ENCODE measurements around the gene CECR2. TPM values are rescaled to one million over a fixed set of nuclear protein-coding genes. Genes with fewer than 3 reads are reported as not detected.
"Not testable (repeated sequence)": the region's sequence is repeated elsewhere in the genome, so short reads cannot be mapped to it uniquely, and the experiment has no call there.

Gene CECR2
- total RNA-seq, 2 experiments from 2014 or later = 0.17 TPM; not detected in 1

DNA sequence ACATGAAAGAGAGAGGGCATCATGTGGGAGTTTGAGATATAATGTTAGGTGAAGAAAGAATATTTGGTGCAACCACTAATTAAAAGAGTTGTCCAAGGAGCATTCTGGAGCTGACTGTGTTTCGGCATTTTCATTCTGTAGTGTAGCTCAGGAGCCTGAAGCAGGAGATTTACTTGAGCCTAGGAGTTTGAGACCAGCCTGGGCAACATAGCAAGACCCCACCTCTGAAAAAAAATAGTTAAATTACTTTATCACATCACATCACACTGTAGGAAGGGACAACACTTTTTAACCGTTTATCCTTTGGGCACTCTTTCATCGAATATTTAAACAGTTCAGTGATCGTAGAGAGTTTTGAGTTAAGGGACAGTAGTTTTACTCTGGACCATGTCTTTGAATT, 143.7 kb downstream of the CECR2 start:
- intact Hi-C loops (cut with micrococcal nuclease) = no loop called here

DNA sequence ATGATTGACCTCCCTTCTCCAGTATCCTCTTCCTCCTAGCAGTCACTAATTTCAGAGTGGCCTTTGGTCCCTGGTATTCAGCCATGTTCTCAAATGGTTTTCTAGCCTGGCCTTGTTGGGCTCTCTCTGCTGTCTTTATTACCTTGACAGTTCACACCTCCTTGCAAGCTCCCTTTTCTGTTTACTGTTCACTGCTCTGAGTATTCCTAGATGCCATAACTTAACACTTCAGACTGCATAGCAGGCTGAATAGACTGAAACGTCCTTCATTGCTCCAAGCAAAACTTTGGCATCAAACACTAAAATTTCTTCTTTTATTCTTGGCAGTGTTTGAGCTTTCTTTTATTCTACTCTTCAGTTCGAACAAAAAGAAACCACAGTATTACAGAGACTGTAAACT, 144.4 kb downstream of the CECR2 start:
- Mint-ChIP-seq H3K4me3 (no peak overlapping the region), H3K4me1 (ENCODE audit: low read depth) (no peaks in the 10 kb centered on the region)
- intact Hi-C loops (cut with micrococcal nuclease) = no loop called here

More for the DNA sequence above, 143.7 kb downstream of the CECR2 start:
- CTCF ChIA-PET = interaction anchor here (2.3 kb wide), 1 partner anchor 11 kb away, joined by 7 read pairs; no protein-coding TSS in a partner anchor
- Mint-ChIP-seq H3K4me1 (ENCODE audit: low read depth) (no peaks in the 10 kb centered on the region), H3K4me3 (no peak overlapping the region), H3K36me3 (ENCODE audit: low read depth) (no peaks in the 10 kb centered on the region), H3K27me3 (ENCODE audit: low read depth) (peaks cover 2% of the 10 kb centered on the region), H3K27ac (no peak overlapping the region), H3K9me3 (no peaks in the 10 kb centered on the region)
- DNase-seq = no peak

DNA sequence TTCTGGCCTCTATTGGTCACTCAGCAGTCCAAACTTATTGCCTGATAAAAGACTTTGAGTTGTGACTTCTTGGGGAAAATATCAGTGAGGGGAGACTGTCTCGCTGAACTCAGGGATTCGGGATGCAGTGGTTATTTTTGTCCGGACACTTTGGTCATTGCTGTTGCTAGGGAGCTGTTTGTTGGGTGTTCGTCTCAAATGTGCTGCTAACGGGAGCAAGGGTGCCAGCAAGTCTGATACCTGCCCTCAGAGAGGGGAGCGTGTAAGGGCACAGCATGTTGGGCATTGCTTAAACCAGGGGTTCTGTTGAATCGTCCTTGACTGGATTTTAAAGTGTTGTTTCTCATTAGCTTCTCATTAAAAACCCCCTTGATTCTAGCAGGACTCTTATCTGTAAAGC, 144.8 kb downstream of the CECR2 start:
- Mint-ChIP-seq H3K27ac (no peak overlapping the region), H3K4me1 (ENCODE audit: low read depth) (no peaks in the 10 kb centered on the region), H3K36me3 (ENCODE audit: low read depth) (no peaks in the 10 kb centered on the region), H3K4me3 (no peak overlapping the region), H3K9me3 (no peaks in the 10 kb centered on the region), H3K27me3 (ENCODE audit: low read depth) (peaks cover 2% of the 10 kb centered on the region)
- intact Hi-C loops (cut with micrococcal nuclease) = no loop called here
- no peak for DNase-seq
- CTCF ChIA-PET = interaction anchor here (2.3 kb wide), 1 partner anchor 12 kb away, joined by 7 read pairs; no protein-coding TSS in a partner anchor

More for the DNA sequence above, 144.4 kb downstream of the CECR2 start:
- CTCF ChIA-PET = interaction anchor here (2.3 kb wide), 1 partner anchor 12 kb away, joined by 7 read pairs; no protein-coding TSS in a partner anchor
- peaks cover 2% of the 10 kb centered on the region for H3K27me3 Mint-ChIP-seq (ENCODE audit: low read depth)
- DNase-seq = no peak
- H3K27ac Mint-ChIP-seq = no peak overlapping the region
- H3K36me3 Mint-ChIP-seq (ENCODE audit: low read depth) = no peaks in the 10 kb centered on the region
- no peaks in the 10 kb centered on the region for H3K9me3 Mint-ChIP-seq

DNA sequence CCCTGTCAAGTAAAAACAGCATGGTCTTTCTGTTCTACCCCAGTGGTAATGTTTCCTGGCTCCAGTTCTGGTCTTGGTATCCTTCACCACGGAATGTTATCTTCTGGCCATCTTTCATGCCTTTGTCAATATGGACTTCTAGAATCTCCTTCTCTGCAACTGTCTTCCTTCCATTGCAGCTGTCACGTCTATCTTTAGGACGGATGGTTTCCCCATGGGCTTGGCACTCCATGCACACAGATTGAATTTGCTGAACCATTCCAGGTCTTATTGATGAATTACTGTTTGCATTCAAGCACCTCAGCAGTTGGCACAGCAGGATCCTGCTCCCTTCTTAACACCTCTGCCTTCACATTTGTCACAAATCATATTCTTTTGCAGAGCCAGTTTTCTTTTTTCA, 149.1 kb downstream of the CECR2 start:
- Mint-ChIP-seq H3K27me3 (ENCODE audit: low read depth) (peaks cover 11% of the 10 kb centered on the region), H3K27ac (no peak overlapping the region), H3K9me3 (no peaks in the 10 kb centered on the region), H3K36me3 (ENCODE audit: low read depth) (no peaks in the 10 kb centered on the region), H3K4me3 (no peak overlapping the region), H3K4me1 (ENCODE audit: low read depth) (no peaks in the 10 kb centered on the region)
- no peak for DNase-seq
- intact Hi-C loops (cut with micrococcal nuclease) = no loop called here
- CTCF ChIA-PET = interaction anchor here (0.6 kb wide), 1 partner anchor 17 kb away, joined by 3 read pairs; no protein-coding TSS in a partner anchor

DNA sequence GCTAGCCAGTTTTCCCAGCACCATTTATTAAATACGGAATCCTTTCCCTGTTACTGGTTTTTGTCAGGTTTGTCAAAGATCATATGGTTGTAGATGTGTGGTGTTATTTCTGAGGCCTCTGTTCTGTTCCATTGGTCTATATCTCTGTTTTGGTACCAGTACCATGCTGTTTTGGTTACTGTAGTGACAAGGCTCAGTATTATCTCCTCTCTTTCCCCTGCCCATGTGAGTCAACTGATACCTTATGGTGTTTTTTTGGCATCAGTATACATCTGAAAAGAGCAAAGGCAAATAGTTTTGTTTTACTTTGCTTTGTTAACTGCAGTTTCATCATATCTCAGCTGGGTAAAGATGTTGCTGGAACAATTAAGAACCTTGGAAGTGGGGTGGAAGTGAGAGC, 152.7 kb downstream of the CECR2 start:
- intact Hi-C loops (cut with micrococcal nuclease); H3K36me3 Mint-ChIP-seq (ENCODE audit: low read depth); H3K4me1 Mint-ChIP-seq (ENCODE audit: low read depth); CTCF ChIA-PET; H3K9me3 Mint-ChIP-seq; DNase-seq; H3K4me3 Mint-ChIP-seq; H3K27ac Mint-ChIP-seq: not testable (repeated sequence)
- H3K27me3 Mint-ChIP-seq (ENCODE audit: low read depth) = peaks cover 17% of the 10 kb centered on the region

DNA sequence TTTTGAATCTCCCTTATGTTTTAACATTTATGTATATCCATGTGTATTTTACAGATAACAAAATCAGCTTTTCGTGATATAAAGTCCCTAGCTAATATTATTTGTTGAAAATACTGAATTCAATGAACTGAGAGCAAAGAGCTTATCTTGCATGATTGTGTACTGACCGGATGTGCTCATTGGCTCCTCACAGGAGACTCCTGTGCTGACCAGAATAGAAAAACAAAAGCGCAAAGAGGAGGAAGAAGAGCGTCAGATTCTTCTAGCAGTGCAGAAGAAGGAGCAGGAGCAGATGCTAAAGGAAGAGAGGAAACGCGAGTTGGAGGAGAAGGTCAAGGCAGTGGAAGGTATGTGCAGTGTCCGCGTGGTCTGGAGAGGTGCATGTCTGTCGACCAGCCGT, 154.7 kb downstream of the CECR2 start:
- Mint-ChIP-seq H3K4me1 (ENCODE audit: low read depth) (peaks cover 4% of the 10 kb centered on the region), H3K9me3 (no peaks in the 10 kb centered on the region), H3K27ac (no peak overlapping the region), H3K36me3 (ENCODE audit: low read depth) (no peaks in the 10 kb centered on the region), H3K4me3 (no peak overlapping the region), H3K27me3 (ENCODE audit: low read depth) (peaks cover 23% of the 10 kb centered on the region)
- CTCF ChIA-PET = interaction anchor here (0.7 kb wide), 1 partner anchor 123 kb away, joined by 4 read pairs; no protein-coding TSS in a partner anchor
- no peak for DNase-seq
- intact Hi-C loops (cut with micrococcal nuclease) = no loop called here

DNA sequence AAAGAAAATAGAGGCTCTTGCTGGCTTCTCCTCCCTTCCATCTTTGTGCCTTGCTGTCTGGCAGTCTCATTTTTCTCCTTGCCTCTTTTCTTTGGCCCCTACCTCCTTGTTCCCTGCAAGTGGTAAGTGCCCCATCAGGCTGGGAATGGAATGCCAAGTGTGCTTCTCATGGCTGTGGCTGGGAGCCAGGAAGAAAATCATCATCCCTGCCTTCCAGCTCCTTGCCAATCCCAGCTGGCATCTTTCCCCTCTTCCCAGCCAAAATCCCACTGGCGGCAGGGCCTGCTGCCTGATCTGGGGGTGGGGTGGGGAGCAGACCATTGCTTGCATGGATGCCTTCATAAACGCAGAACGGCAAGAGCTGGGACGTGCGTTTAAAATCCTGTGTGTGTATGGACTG, 167.0 kb downstream of the CECR2 start:
- Mint-ChIP-seq H3K4me1 (ENCODE audit: low read depth) (no peaks in the 10 kb centered on the region), H3K9me3 (no peaks in the 10 kb centered on the region), H3K36me3 (ENCODE audit: low read depth) (no peaks in the 10 kb centered on the region), H3K27ac (no peak overlapping the region), H3K4me3 (no peak overlapping the region), H3K27me3 (ENCODE audit: low read depth) (no peaks in the 10 kb centered on the region)
- intact Hi-C loops (cut with micrococcal nuclease) = no loop called here
- CTCF ChIA-PET = interaction anchor here (1.3 kb wide), 1 partner anchor 10 kb away, joined by 4 read pairs; no protein-coding TSS in a partner anchor
- DNase-seq = no peak

DNA sequence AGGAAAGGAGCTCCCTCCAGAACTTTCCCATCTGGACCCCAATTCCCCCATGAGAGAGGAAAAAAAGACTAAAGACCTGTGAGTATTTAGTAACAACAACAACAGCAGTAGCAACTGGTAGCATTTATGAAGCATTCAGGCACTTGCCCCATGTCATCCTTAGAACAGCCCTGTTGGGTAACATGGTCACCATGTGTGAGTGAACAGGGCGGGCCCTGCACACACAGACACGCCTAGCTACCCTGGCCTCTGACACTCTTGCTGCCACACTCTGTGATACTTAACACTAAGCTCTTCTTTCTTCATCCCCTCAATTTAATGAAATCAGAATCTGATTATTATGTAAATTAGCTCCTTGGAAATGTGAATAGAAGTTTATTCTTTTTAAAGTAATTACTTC, 167.9 kb downstream of the CECR2 start:
- CTCF ChIA-PET = interaction anchor here (1.3 kb wide), 1 partner anchor 11 kb away, joined by 4 read pairs; no protein-coding TSS in a partner anchor
- Mint-ChIP-seq H3K9me3 (no peaks in the 10 kb centered on the region), H3K27me3 (ENCODE audit: low read depth) (no peaks in the 10 kb centered on the region), H3K36me3 (ENCODE audit: low read depth) (no peaks in the 10 kb centered on the region), H3K4me1 (ENCODE audit: low read depth) (no peaks in the 10 kb centered on the region), H3K27ac (no peak overlapping the region), H3K4me3 (no peak overlapping the region)
- no peak for DNase-seq
- intact Hi-C loops (cut with micrococcal nuclease) = no loop called here

DNA sequence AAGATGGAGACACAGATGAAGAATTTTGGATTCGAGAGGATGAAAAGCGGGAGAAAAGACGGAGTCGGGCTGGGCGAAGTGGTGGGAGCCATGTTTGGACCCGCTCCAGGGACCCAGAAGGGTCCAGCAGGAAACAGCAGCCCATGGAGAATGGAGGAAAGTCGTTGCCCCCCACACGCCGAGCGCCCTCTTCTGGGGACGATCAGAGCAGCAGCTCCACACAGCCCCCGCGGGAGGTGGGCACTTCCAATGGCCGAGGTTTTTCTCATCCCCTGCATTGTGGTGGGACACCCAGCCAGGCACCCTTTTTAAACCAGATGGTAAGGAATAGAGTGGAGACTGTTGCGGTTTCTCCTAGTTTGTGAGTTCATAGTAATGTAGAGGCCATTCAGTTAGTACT, 171.2 kb downstream of the CECR2 start:
- H3K27ac Mint-ChIP-seq = no peak overlapping the region
- H3K9me3 Mint-ChIP-seq = no peaks in the 10 kb centered on the region
- H3K27me3 Mint-ChIP-seq (ENCODE audit: low read depth) = no peaks in the 10 kb centered on the region
- no peak overlapping the region for H3K4me3 Mint-ChIP-seq
- H3K36me3 Mint-ChIP-seq (ENCODE audit: low read depth) = no peaks in the 10 kb centered on the region
- CTCF ChIA-PET = no interaction called here
- H3K4me1 Mint-ChIP-seq (ENCODE audit: low read depth) = no peaks in the 10 kb centered on the region
- intact Hi-C loops (cut with micrococcal nuclease) = no loop called here
- DNase-seq = no peak

DNA sequence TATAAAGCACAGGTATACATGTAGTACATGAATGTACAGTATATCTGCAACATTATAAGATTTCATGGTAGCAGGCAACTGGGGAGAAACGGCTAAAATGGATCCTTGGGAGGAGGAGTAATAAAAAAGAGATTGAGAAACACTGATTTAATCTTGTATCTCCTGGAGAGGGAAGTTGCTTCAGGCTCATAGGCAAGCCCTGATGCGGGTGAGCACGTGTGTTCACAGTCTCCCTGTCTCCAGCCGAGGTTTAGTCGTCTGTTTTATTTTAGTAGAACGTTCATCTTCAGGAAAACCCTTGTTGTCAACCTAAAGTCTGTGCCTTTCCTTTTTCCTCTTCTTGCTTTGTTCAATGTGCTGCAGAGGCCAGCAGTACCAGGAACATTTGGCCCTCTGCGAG, 172.2 kb downstream of the CECR2 start:
- Mint-ChIP-seq H3K4me1 (ENCODE audit: low read depth) (no peaks in the 10 kb centered on the region), H3K36me3 (ENCODE audit: low read depth) (no peaks in the 10 kb centered on the region), H3K4me3 (no peak overlapping the region), H3K27me3 (ENCODE audit: low read depth) (no peaks in the 10 kb centered on the region), H3K27ac (no peak overlapping the region), H3K9me3 (no peaks in the 10 kb centered on the region)
- intact Hi-C loops (cut with micrococcal nuclease) = no loop called here
- CTCF ChIA-PET = no interaction called here
- no peak for DNase-seq

DNA sequence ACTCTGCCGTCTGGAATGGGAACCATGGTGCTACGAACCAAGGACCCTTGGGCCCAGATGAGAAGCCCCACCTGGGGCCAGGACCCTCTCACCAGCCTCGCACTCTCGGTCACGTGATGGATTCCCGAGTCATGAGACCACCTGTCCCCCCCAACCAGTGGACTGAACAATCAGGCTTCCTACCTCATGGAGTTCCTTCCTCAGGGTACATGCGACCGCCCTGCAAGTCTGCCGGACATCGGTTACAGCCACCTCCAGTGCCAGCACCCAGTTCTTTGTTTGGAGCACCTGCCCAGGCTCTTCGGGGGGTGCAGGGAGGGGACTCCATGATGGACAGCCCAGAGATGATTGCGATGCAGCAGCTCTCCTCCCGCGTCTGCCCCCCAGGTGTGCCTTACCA, 173.2 kb downstream of the CECR2 start:
- H3K27me3 Mint-ChIP-seq (ENCODE audit: low read depth) = no peaks in the 10 kb centered on the region
- H3K27ac Mint-ChIP-seq = no peak overlapping the region
- CTCF ChIA-PET = interaction anchor here (0.6 kb wide), 1 partner anchor 75 kb away, joined by 3 read pairs; no protein-coding TSS in a partner anchor
- intact Hi-C loops (cut with micrococcal nuclease) = no loop called here
- H3K4me1 Mint-ChIP-seq (ENCODE audit: low read depth) = no peaks in the 10 kb centered on the region
- no peak overlapping the region for H3K4me3 Mint-ChIP-seq
- no peaks in the 10 kb centered on the region for H3K36me3 Mint-ChIP-seq (ENCODE audit: low read depth)
- no peak for DNase-seq
- no peaks in the 10 kb centered on the region for H3K9me3 Mint-ChIP-seq

DNA sequence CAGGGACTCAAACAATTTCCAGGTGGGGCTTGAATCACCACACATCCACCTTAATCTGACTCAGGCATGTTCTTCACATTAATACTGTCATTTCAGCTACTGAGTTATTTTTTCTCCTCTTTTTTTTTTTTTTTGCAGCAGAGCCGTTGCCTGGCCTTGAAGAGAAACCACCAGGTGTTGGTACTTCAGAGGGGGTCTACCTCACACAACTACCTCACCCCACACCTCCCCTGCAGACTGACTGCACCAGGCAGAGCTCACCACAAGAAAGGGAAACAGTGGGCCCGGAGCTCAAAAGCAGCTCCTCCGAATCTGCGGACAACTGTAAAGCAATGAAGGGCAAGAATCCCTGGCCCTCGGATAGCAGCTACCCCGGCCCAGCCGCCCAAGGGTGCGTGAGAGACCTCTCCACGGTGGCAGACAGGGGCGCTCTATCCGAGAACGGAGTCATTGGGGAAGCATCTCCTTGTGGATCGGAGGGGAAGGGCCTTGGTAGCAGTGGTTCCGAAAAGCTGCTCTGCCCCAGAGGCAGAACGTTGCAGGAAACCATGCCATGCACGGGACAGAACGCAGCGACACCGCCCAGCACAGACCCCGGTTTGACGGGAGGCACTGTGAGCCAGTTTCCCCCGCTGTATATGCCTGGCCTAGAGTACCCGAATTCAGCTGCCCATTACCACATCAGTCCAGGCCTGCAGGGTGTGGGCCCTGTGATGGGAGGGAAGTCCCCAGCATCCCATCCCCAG, 178.9 kb downstream of the CECR2 start:
- Mint-ChIP-seq H3K4me1 (ENCODE audit: low read depth) (no peaks in the 10 kb centered on the region), H3K27me3 (ENCODE audit: low read depth) (no peaks in the 10 kb centered on the region), H3K36me3 (ENCODE audit: low read depth) (no peaks in the 10 kb centered on the region), H3K9me3 (no peaks in the 10 kb centered on the region), H3K27ac (no peak overlapping the region), H3K4me3 (no peak overlapping the region)
- no peak for DNase-seq
- intact Hi-C loops (cut with micrococcal nuclease) = no loop called here
- CTCF ChIA-PET = interaction anchor here (1.1 kb wide), 1 partner anchor 47 kb away, joined by 3 read pairs; no protein-coding TSS in a partner anchor

DNA sequence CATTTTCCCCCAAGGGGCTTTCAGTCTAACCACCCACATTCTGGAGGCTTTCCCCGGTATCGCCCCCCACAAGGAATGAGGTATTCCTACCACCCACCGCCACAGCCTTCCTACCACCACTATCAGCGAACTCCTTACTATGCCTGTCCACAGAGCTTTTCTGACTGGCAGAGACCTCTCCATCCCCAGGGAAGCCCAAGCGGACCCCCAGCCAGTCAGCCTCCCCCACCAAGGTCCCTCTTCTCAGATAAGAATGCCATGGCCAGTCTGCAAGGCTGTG, 179.4 kb downstream of the CECR2 start:
- no peak overlapping the region for H3K27ac Mint-ChIP-seq
- H3K9me3 Mint-ChIP-seq = no peaks in the 10 kb centered on the region

More for the DNA sequence above, 179.4 kb downstream of the CECR2 start:
- Mint-ChIP-seq H3K27me3 (ENCODE audit: low read depth) (no peaks in the 10 kb centered on the region), H3K36me3 (ENCODE audit: low read depth) (no peaks in the 10 kb centered on the region), H3K4me1 (ENCODE audit: low read depth) (no peaks in the 10 kb centered on the region), H3K4me3 (no peak overlapping the region)
- intact Hi-C loops (cut with micrococcal nuclease) = no loop called here
- DNase-seq = no peak
- CTCF ChIA-PET = no interaction called here
